K562 (cell line): ENCODE measurements around the gene BOD1L1. TPM values are rescaled to one million over a fixed set of nuclear protein-coding genes. Genes with fewer than 3 reads are reported as not detected.

Experiments used
- ATAC-seq: fragments of 200-7000 bp; cut with Tn5 transposase; 3 replicates; pipeline ENCODE4 v1.9.1; 2020; ENCODE audit warnings: moderate library complexity
- BruUV-seq: library from RNA; stranded (reverse); fragments of 400-500 nt; replicated peaks from 2 replicates; lab custom pipeline; 2021; lab: Mats Ljungman, UMichigan
- CTCF ChIA-PET: fragments of 300-600 bp; formaldehyde crosslinking; extraction: SDS; loops from one replicate; lab custom pipeline; 2021; ENCODE audit warnings: low intra/inter-chr PET ratio; lab: Yijun Ruan, JAX
- POLR2A ChIA-PET: fragments of 300-600, 350-650 bp; sonication (Branson Sonifier 250); formaldehyde crosslinking; extraction: SDS; loops from one replicate; lab custom pipeline; 2021; ENCODE audit warnings: antibody characterized with exemption, inconsistent platforms; lab: Yijun Ruan, JAX
- DNase-seq, 4 experiments: peaks; one replicate each; pipeline versions ENCODE4 v3.0.0 to v3.0.0-alpha.2; 2011 to 2018; ENCODE audit warnings: low spot score in 3 of 4, mixed read lengths in 3 of 4; ENCODE audit errors: extremely low read depth in 1 of 4
- FAIRE-seq: peaks from 2 replicates; lab custom pipeline; 2011; peaks lifted over from hg19 to GRCh38; lab: Jason Lieb, UNC
- H2AFZ ChIP-seq: 2 replicates; pipeline ENCODE4 v1.6.0; 2011; ENCODE audit warnings: low read depth, low read length, control low read depth, inconsistent platforms
- H3K27ac ChIP-seq: fragments of 200-600 bp; 3 replicates; pipeline ENCODE4 v1.8.0; 2011; ENCODE audit warnings: low read depth, mild to moderate bottlenecking, control low read depth, inconsistent platforms, low read length, moderate library complexity, mixed read lengths; ENCODE audit errors: extremely low read depth
- H3K27me3 ChIP-seq, 2 experiments: fragments of 300-600 bp in 1 of 2; 2 replicates in 1 of 2; 3 replicates in 1 of 2; pipeline versions ENCODE4 v1.6.0 to v1.8.0; 2011; ENCODE audit warnings: inconsistent platforms in 2 of 2, low read length in 2 of 2, mild to moderate bottlenecking in 1 of 2, mixed read lengths in 1 of 2, moderate library complexity in 1 of 2; ENCODE audit not compliant: control insufficient read depth in 2 of 2, insufficient read depth in 2 of 2
- H3K36me3 ChIP-seq: fragments of 300-600 bp; 3 replicates; pipeline ENCODE4 v1.8.0; 2011; ENCODE audit warnings: mild to moderate bottlenecking, low read length, inconsistent platforms; ENCODE audit not compliant: control insufficient read depth, insufficient read depth
- H3K4me1 ChIP-seq, 2 experiments: fragments of 200-600 bp in 1 of 2; replicated peaks in 1 of 2; 2 replicates in 1 of 2; 3 replicates in 1 of 2; pipeline versions ENCODE4 v1.5.1 to v1.8.0; 2011; ENCODE audit warnings: inconsistent platforms in 2 of 2, low read length in 2 of 2, mild to moderate bottlenecking in 1 of 2, mixed read lengths in 1 of 2, moderate library complexity in 1 of 2; ENCODE audit not compliant: control insufficient read depth in 2 of 2, insufficient read depth in 2 of 2
- H3K4me2 ChIP-seq: 2 replicates; pipeline ENCODE4 v1.6.1; 2011; ENCODE audit warnings: low read length, control low read depth, inconsistent platforms, mixed read lengths; ENCODE audit not compliant: insufficient read depth
- H3K4me3 ChIP-seq: fragments of 200-600 bp; sonication (generic), shearing (Covaris generic); 2 replicates; pipeline ENCODE4 v1.5.1; 2016; ENCODE audit warnings: control low read depth, inconsistent platforms
- H3K79me2 ChIP-seq: fragments of 200-600 bp; 3 replicates; pipeline ENCODE4 v1.8.0; 2011; ENCODE audit warnings: low read length, inconsistent platforms; ENCODE audit not compliant: control insufficient read depth, insufficient read depth
- H3K9ac ChIP-seq, 2 experiments: 2 replicates each; pipeline versions ENCODE4 v1.6.0 to v1.6.1; 2011; ENCODE audit warnings: low read depth in 2 of 2, low read length in 2 of 2, control low read depth in 1 of 2, inconsistent platforms in 1 of 2, mild to moderate bottlenecking in 1 of 2, mixed read lengths in 1 of 2; ENCODE audit not compliant: insufficient read depth in 1 of 2
- H3K9me1 ChIP-seq: one replicate; pipeline ENCODE4 v1.6.0; 2011; ENCODE audit warnings: inconsistent platforms, mild to moderate bottlenecking, low read length, moderate library complexity; ENCODE audit not compliant: control insufficient read depth, insufficient read depth
- H3K9me3 ChIP-seq: replicated peaks from 2 replicates; pipeline ENCODE4 v1.5.1; 2011; ENCODE audit warnings: low read depth, low read length, inconsistent platforms; ENCODE audit not compliant: control insufficient read depth, insufficient read depth
- H4K20me1 ChIP-seq: replicated peaks from 2 replicates; pipeline ENCODE4 v1.6.1; 2011; ENCODE audit warnings: low read length, inconsistent platforms, mixed read lengths; ENCODE audit not compliant: control insufficient read depth, insufficient read depth
- ATF1 ChIP-seq, 2 experiments: fragments of 450-650 bp in 1 of 2; IDR thresholded peaks; 2 replicates each; pipeline ENCODE4 v1.6.1; 2016; ENCODE audit warnings: missing compliant biosample characterization in 1 of 2, missing genetic modification characterization in 1 of 2
- MAFG ChIP-seq: fragments of 450-650 bp; conservative IDR thresholded peaks from 2 replicates; pipeline ENCODE4 v1.6.1; 2016; ENCODE audit warnings: missing genetic modification characterization, missing compliant biosample characterization
- RFX5 ChIP-seq: IDR thresholded peaks from 2 replicates; pipeline ENCODE4 v1.6.1; 2011; ENCODE audit warnings: low read depth, mild to moderate bottlenecking, improper control_type of control experiment, low read length
- SMAD1 ChIP-seq: fragments of 150-350 bp; IDR thresholded peaks from 2 replicates; pipeline ENCODE4 v1.6.1; 2014; ENCODE audit warnings: low read length, low read depth; ENCODE audit not compliant: partially characterized antibody
- STAT5A ChIP-seq: IDR thresholded peaks from 2 replicates; pipeline ENCODE4 v1.6.1; 2012; ENCODE audit warnings: low read length, inconsistent platforms, borderline replicate concordance
- SUPT5H ChIP-seq: fragments of 450-650 bp; IDR thresholded peaks from 2 replicates; pipeline ENCODE4 v1.6.1; 2016
- U2AF1 ChIP-seq: fragments of 200-400 bp; formaldehyde crosslinking; optimal IDR thresholded peaks from 2 replicates; pipeline ENCODE3; 2017; ENCODE audit warnings: mild to moderate bottlenecking, low read depth, low read length, moderate library complexity
- ZNF316 ChIP-seq: fragments of 450-650 bp; IDR thresholded peaks from 2 replicates; pipeline ENCODE4 v1.6.1; 2016
- WGBS: fragments of 100-300 bp; shearing (Covaris generic); methylation state at CpG from one replicate; pipeline ENCODE4 v1.1.6; 2016; ENCODE audit warnings: low coverage, mixed read lengths; ENCODE audit not compliant: insufficient coverage; ENCODE audit errors: missing lambda C conversion rate; 5-methylcytosine and 5-hydroxymethylcytosine counted together
- in situ Hi-C: fragments of 300-500 bp; cut with MboI; formaldehyde crosslinking; loops from 4 replicates; pipeline ENCODE4 v1.15.0; 2018; ENCODE audit warnings: inconsistent platforms, mixed read lengths
- intact Hi-C: fragments of 100-400 bp; cut with micrococcal nuclease; formaldehyde crosslinking; loops from 2 replicates; pipeline ENCODE4 v1.14.2; 2022
- polyA plus RNA-seq, 8 experiments: library from polyadenylated mRNA; depleted of rRNA in 4 of 8; stranded (reverse) in 5 of 8; unstranded in 3 of 8; fragments of >200 nt; fragmentation: Nextera tagmentation in 2 of 8; fragmentation: Illumina TruSeq in 1 of 8; extraction: Ambion mirVana in 2 of 8; extraction: Trizol in 1 of 8; gene quantifications; 2 replicates each; pipeline versions ENCODE4 v1.2.1 to v1.2.3, GENCODE V29; 2011 to 2014; ENCODE audit warnings: inconsistent platforms in 1 of 8, missing spikeins in 1 of 8
- total RNA-seq, 7 experiments: library from RNA; depleted of rRNA in 6 of 7; stranded (reverse); fragments of >200 nt in 6 of 7; fragmentation: Illumina TruSeq in 2 of 7; extraction: Trizol in 2 of 7; gene quantifications; 2 replicates each; pipeline versions ENCODE4 v1.2.1 to v1.2.3, GENCODE V29; 2011 to 2021; ENCODE audit warnings: low replicate concordance in 1 of 7
- TF ChIP-seq, protein P1 (sequence below): fragments of 450-650 bp; IDR thresholded peaks from 2 replicates; pipeline ENCODE4 v1.6.1; 2017; ENCODE audit warnings: antibody characterized with exemption, mild to moderate bottlenecking

The BOD1L1 gene
- total and polyA plus RNA-seq, 9 of the 15 experiments (the other 6 are each of a cell fraction or from before 2014, with no cell fraction given) = 4.8 to 23.2 (median 17.7) TPM

DNA sequence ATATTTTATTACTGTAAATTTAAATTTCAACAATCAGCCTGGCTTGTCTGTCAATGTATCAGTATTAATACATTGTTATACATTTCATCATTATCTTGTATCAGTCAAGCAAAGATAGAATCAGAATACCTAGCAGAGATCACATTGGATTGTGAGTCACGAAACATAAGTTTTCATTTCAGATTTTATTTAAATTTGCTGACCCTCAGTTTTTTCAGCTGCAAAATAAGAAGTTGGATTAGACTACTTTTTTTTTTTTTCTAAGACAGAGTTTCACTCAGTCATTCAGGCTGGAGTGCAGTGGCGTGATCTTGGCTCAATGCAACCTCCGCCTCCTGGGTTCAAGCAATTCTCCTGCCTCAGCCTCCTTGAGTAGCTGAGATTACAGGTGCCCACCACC lies 49.9 kb downstream of the BOD1L1 start:
- intact Hi-C loops = no loop called here
- H3K4me2 ChIP-seq = no peak overlapping the region
- BruUV-seq = no TSS peak
- no peak overlapping the region for H3K27ac ChIP-seq
- no peak for DNase-seq
- no peak overlapping the region for H2AFZ ChIP-seq
- no peak for FAIRE-seq
- no peaks in the 10 kb centered on the region for H3K4me1 ChIP-seq
- ChIA-PET CTCF (no interaction called here), POLR2A (no interaction called here)
- H3K36me3 ChIP-seq = peaks cover 56% of the 10 kb centered on the region
- WGBS = 100% methylated on average over 2 of the region's 3 CpGs
- H3K9me3 ChIP-seq = no peaks in the 10 kb centered on the region
- no peaks in the 10 kb centered on the region for H3K79me2 ChIP-seq
- H3K27me3 ChIP-seq = no peaks in the 10 kb centered on the region
- H3K9me1 ChIP-seq = no peaks in the 10 kb centered on the region
- TF ChIP-seq SUPT5H (no peak), STAT5A (no peak), ATF1 (CRISPR knock-in tag; IDR thresholded peaks at IDR 0.05) (no peak), ATF1 (tag; IDR thresholded peaks at IDR 0.05) (no peak), RFX5 (no peak), MAFG (tag) (0 out of 2 replicates have a peak, but pooled peaks have one; percentile 22), SMAD1 (no peak), ZNF316 (peak; percentile 67), U2AF1 (no peak)
- TF ChIP-seq, protein P1, sequence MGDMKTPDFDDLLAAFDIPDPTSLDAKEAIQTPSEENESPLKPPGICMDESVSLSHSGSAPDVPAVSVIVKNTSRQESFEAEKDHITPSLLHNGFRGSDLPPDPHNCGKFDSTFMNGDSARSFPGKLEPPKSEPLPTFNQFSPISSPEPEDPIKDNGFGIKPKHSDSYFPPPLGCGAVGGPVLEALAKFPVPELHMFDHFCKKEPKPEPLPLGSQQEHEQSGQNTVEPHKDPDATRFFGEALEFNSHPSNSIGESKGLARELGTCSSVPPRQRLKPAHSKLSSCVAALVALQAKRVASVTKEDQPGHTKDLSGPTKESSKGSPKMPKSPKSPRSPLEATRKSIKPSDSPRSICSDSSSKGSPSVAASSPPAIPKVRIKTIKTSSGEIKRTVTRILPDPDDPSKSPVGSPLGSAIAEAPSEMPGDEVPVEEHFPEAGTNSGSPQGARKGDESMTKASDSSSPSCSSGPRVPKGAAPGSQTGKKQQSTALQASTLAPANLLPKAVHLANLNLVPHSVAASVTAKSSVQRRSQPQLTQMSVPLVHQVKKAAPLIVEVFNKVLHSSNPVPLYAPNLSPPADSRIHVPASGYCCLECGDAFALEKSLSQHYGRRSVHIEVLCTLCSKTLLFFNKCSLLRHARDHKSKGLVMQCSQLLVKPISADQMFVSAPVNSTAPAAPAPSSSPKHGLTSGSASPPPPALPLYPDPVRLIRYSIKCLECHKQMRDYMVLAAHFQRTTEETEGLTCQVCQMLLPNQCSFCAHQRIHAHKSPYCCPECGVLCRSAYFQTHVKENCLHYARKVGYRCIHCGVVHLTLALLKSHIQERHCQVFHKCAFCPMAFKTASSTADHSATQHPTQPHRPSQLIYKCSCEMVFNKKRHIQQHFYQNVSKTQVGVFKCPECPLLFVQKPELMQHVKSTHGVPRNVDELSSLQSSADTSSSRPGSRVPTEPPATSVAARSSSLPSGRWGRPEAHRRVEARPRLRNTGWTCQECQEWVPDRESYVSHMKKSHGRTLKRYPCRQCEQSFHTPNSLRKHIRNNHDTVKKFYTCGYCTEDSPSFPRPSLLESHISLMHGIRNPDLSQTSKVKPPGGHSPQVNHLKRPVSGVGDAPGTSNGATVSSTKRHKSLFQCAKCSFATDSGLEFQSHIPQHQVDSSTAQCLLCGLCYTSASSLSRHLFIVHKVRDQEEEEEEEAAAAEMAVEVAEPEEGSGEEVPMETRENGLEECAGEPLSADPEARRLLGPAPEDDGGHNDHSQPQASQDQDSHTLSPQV = no peak
- no peaks in the 10 kb centered on the region for H4K20me1 ChIP-seq
- no peak for ATAC-seq
- no peak overlapping the region for H3K9ac ChIP-seq
- in situ Hi-C loops = no loop called here
- H3K4me3 ChIP-seq = no peak overlapping the region
